BE2C (cell line): Measurements from ENCODE around the gene RGS16.
A peak's percentile ranks its signal among the peaks of the same experiment; 100 is the strongest.

Experiments used
- DNase-seq: peaks from one replicate; pipeline ENCODE4 v3.0.0-alpha.2; 2020
- H3K27me3 ChIP-seq: fragments of 250-450 bp; sonication (Bioruptor Pico); 2 replicates; pipeline ENCODE4 v1.5.1; 2020; ENCODE audit warnings: mild to moderate bottlenecking
- H3K36me3 ChIP-seq: fragments of 250-450 bp; sonication (Bioruptor Pico); 2 replicates; pipeline ENCODE4 v1.5.1; 2020; ENCODE audit warnings: mild to moderate bottlenecking
- H3K4me1 ChIP-seq: fragments of 250-450 bp; sonication (Bioruptor Pico); 2 replicates; pipeline ENCODE4 v1.5.1; 2020
- H3K4me3 ChIP-seq: 2 replicates; pipeline ENCODE4 v1.5.1; 2011; ENCODE audit warnings: low read depth, low read length
- H3K9me3 ChIP-seq: fragments of 250-450 bp; sonication (Bioruptor Pico); 2 replicates; pipeline ENCODE4 v1.5.1; 2020
- TF ChIP-seq, protein P1 (sequence below): IDR thresholded peaks from 2 replicates; pipeline ENCODE4 v1.5.1; 2012; ENCODE audit warnings: mild to moderate bottlenecking, low read depth, low read length

Gene RGS16

DNA sequence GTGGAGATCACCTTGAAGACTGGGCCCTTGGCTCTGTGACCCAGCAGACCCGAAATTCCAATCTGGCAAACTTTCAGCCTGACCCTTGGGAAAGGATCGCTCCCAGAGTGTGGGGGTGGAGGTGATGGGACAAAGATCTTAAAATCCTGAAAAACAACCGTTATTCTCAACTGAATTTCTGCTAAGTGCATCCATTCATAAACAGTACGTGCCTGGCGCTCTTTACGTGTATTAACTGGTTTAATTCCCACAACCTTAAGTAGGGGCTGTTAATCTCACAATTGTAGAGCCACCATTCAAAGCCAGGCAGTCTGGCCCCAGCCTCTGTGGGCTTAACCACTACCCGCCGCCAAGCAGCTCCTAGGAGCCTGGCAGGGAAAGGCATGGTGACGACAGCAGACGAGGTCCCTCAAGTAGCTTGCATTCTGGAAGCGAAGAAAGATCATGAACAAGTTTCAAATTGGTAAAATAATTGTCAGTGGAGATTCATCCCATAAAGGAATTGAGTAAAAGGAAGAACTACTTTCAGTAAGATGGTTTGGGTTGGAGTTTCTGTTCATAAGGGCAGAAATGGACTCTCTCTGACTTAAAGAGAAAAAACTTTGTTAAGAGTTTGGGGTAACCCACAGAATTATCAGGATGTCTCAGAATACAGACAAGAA, 11.4 kb upstream of the RGS16 start:
- no peaks in the 10 kb centered on the region for H3K27me3 ChIP-seq
- TF ChIP-seq, protein P1, sequence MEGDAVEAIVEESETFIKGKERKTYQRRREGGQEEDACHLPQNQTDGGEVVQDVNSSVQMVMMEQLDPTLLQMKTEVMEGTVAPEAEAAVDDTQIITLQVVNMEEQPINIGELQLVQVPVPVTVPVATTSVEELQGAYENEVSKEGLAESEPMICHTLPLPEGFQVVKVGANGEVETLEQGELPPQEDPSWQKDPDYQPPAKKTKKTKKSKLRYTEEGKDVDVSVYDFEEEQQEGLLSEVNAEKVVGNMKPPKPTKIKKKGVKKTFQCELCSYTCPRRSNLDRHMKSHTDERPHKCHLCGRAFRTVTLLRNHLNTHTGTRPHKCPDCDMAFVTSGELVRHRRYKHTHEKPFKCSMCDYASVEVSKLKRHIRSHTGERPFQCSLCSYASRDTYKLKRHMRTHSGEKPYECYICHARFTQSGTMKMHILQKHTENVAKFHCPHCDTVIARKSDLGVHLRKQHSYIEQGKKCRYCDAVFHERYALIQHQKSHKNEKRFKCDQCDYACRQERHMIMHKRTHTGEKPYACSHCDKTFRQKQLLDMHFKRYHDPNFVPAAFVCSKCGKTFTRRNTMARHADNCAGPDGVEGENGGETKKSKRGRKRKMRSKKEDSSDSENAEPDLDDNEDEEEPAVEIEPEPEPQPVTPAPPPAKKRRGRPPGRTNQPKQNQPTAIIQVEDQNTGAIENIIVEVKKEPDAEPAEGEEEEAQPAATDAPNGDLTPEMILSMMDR = no peak
- peak; percentile 62 for DNase-seq
- H3K4me1 ChIP-seq = peaks cover 47% of the 10 kb centered on the region
- no peaks in the 10 kb centered on the region for H3K36me3 ChIP-seq
- no peaks in the 10 kb centered on the region for H3K9me3 ChIP-seq
- peak overlapping the region; percentile 69 for H3K4me3 ChIP-seq

DNA sequence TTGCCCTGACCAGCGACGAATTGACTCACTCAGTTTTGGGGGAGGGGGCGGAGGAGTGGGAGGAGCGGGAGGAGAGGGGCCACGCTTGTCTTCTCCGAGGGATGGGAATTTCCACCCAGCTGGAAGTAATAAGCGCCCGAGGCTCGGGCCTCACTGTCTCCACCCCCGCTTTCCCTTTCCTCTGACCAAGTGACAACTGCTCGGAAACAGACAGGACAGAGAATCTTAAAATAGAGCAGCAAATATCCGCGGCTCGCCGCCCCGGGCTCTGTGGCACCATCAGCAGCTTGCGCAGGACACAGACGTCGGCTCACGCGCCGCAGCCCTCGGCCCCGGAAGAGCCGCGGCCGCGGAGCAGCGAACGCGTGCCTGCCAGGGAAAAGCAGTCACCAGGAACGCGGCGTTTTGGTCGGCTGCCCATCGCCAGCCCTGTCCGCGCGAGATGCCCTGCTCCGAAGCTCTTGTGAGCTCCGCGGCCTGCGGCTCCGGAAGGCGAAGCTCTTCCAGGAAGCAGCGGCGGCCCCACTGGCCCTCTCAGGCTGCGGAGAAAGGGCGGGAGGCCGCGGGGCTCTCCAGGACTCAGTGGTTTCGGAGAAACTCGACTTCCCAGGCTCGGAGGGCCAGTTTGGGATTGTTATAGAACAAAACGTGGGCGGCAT, 10.7 kb upstream of the RGS16 start:
- no peaks in the 10 kb centered on the region for H3K27me3 ChIP-seq
- TF ChIP-seq, protein P1 = no peak
- DNase-seq = peak; percentile 92
- H3K36me3 ChIP-seq = no peaks in the 10 kb centered on the region
- H3K9me3 ChIP-seq = no peaks in the 10 kb centered on the region
- H3K4me3 ChIP-seq = peak overlapping the region; percentile 69
- peaks cover 54% of the 10 kb centered on the region for H3K4me1 ChIP-seq

DNA sequence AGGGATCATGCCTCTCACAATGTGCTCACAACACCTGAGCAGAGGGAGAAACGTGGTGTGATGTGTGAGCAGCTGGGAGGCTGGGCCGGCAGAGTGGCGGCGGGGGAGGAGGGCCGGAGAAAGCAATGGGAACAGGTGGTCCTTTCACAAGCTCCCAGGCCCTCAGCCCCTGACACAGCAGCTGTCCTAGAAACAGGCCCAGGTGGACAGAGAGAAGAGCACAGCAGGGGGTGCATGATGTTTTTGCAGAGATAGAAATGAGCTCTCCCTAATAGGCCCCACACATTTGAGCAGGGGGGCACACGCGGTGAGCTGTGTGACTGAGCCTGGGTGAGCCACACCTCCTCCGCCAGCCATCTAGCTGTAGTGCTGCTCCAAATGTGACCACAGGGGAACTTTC, 7.6 kb upstream of the RGS16 start:
- H3K36me3 ChIP-seq = no peaks in the 10 kb centered on the region
- no peak overlapping the region for H3K4me3 ChIP-seq
- DNase-seq = no peak
- no peaks in the 10 kb centered on the region for H3K27me3 ChIP-seq
- peaks cover 68% of the 10 kb centered on the region for H3K4me1 ChIP-seq
- TF ChIP-seq, protein P1 = no peak
- H3K9me3 ChIP-seq = no peaks in the 10 kb centered on the region

DNA sequence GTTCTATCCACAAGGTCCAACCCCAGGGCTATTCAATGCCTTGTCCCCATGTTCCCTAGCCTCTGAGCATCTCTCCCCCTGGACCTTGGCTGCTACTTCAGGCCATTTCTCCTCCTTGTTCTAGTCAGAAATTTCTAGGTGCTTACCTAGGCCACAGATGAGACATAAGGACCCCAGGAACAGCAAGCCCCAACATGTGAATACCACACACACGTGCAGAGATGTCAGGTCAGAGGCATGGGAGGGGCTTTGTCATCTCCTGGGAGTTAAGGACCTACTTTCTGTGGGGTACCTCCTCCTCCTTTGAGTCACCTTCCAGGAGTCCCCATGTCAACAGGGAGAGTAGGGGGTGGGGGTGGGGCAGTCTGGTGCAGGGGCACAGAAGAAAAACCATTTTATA, 7.1 kb upstream of the RGS16 start:
- H3K4me3 ChIP-seq = no peak overlapping the region
- peaks cover 66% of the 10 kb centered on the region for H3K4me1 ChIP-seq
- no peaks in the 10 kb centered on the region for H3K9me3 ChIP-seq
- H3K27me3 ChIP-seq = no peaks in the 10 kb centered on the region
- DNase-seq = no peak
- no peaks in the 10 kb centered on the region for H3K36me3 ChIP-seq
- TF ChIP-seq, protein P1 = no peak

- H3K27me3 ChIP-seq = no peaks in the 10 kb centered on the region
- TF ChIP-seq, protein P1 = no peak
- H3K9me3 ChIP-seq = no peaks in the 10 kb centered on the region
- H3K4me3 ChIP-seq = 0 out of 2 replicates have a peak overlapping the region, but pooled peaks have one; percentile 9
- no peaks in the 10 kb centered on the region for H3K36me3 ChIP-seq
- DNase-seq = peak; percentile 80
- peaks cover 67% of the 10 kb centered on the region for H3K4me1 ChIP-seq
Measured at GRCh38 chr1:182610606-182611194, 6.5 kb upstream of the RGS16 start.
